IMR-90 (cell line): ENCODE data around the gene MATK. TPM values are rescaled to one million over a fixed set of nuclear protein-coding genes. Genes with fewer than 3 reads are reported as not detected.

Source experiments
- ATAC-seq: fragments of 200-7000 bp; cut with Tn5 transposase; 2 replicates; pipeline ENCODE4 v1.9.1; 2020; ENCODE audit warnings: low read depth, mild to moderate bottlenecking, moderate library complexity
- BruUV-seq: library from RNA; stranded (reverse); fragments of 400-500 nt; replicated peaks from 2 replicates; lab custom pipeline; 2021; lab: Mats Ljungman, UMichigan
- CTCF ChIA-PET: fragments of 300-600 bp; formaldehyde crosslinking; extraction: SDS; loops from one replicate; lab custom pipeline; 2021; ENCODE audit warnings: antibody characterized with exemption; lab: Yijun Ruan, JAX
- POLR2A ChIA-PET: fragments of 300-600 bp; sonication (Branson Sonifier 250); formaldehyde crosslinking; loops from one replicate; lab custom pipeline; 2022; ENCODE audit warnings: antibody characterized with exemption; ENCODE audit not compliant: unreplicated experiment; lab: Charles Lee
- DNase-seq: peaks from one replicate; pipeline ENCODE4 v3.0.0; 2013
- H2AFZ ChIP-seq: replicated peaks from 2 replicates; pipeline ENCODE3; 2013; ENCODE audit warnings: low read length, mild to moderate bottlenecking; ENCODE audit not compliant: poor library complexity
- H2AK5ac ChIP-seq: 2 replicates; pipeline ENCODE4 v1.6.1; 2013; ENCODE audit warnings: low read depth, low read length, inconsistent platforms
- H2AK9ac ChIP-seq: replicated peaks from 2 replicates; pipeline ENCODE3; 2013; ENCODE audit warnings: mild to moderate bottlenecking, low read depth, low read length, moderate library complexity; ENCODE audit not compliant: poor library complexity
- H2BK120ac ChIP-seq: 2 replicates; pipeline ENCODE4 v1.6.1; 2013; ENCODE audit warnings: low read depth, low read length, inconsistent platforms
- H2BK15ac ChIP-seq: 3 replicates; pipeline ENCODE4 v1.6.1; 2013; ENCODE audit warnings: low read depth, low read length, inconsistent platforms
- H2BK20ac ChIP-seq: 2 replicates; pipeline ENCODE4 v1.6.1; 2013; ENCODE audit warnings: low read depth, mild to moderate bottlenecking, inconsistent platforms, low read length, moderate library complexity
- H2BK5ac ChIP-seq: 2 replicates; pipeline ENCODE4 v1.6.1; 2013; ENCODE audit warnings: mild to moderate bottlenecking, low read depth, low read length, inconsistent platforms; ENCODE audit not compliant: poor library complexity, severe bottlenecking
- H3K14ac ChIP-seq: replicated peaks from 2 replicates; pipeline ENCODE4 v1.6.1; 2013; ENCODE audit warnings: low read depth, low read length, inconsistent platforms
- H3K18ac ChIP-seq: 2 replicates; pipeline ENCODE4 v1.6.1; 2013; ENCODE audit warnings: low read depth, low read length, control low read depth
- H3K23ac ChIP-seq: 2 replicates; pipeline ENCODE4 v1.6.1; 2013; ENCODE audit warnings: low read depth, low read length, inconsistent platforms
- H3K27ac ChIP-seq: 2 replicates; pipeline ENCODE4 v1.5.1; 2013; ENCODE audit warnings: mild to moderate bottlenecking, control low read depth, low read length; ENCODE audit not compliant: insufficient read depth
- H3K27me3 ChIP-seq: 2 replicates; pipeline ENCODE4 v1.6.1; 2013; ENCODE audit warnings: low read length; ENCODE audit not compliant: control insufficient read depth, insufficient read depth
- H3K36me3 ChIP-seq: 2 replicates; pipeline ENCODE4 v1.6.1; 2013; ENCODE audit warnings: low read length, mixed read lengths; ENCODE audit not compliant: control insufficient read depth, insufficient read depth
- H3K4ac ChIP-seq: 2 replicates; pipeline ENCODE4 v1.6.1; 2013; ENCODE audit warnings: low read depth, low read length, inconsistent platforms
- H3K4me1 ChIP-seq: 2 replicates; pipeline ENCODE4 v1.6.1; 2013; ENCODE audit warnings: low read length, mixed read lengths; ENCODE audit not compliant: control insufficient read depth, insufficient read depth
- H3K4me2 ChIP-seq: 2 replicates; pipeline ENCODE4 v1.6.1; 2013; ENCODE audit warnings: low read depth, mild to moderate bottlenecking, control low read depth, low read length, moderate library complexity
- H3K4me3 ChIP-seq: 2 replicates; pipeline ENCODE4 v1.5.1; 2013; ENCODE audit warnings: low read depth, mild to moderate bottlenecking, control low read depth, low read length, moderate library complexity; ENCODE audit not compliant: insufficient read depth
- H3K56ac ChIP-seq: 2 replicates; pipeline ENCODE4 v1.6.1; 2013; ENCODE audit warnings: low read length, inconsistent platforms; ENCODE audit not compliant: insufficient read depth; ENCODE audit errors: extremely low read depth
- H3K79me1 ChIP-seq, 2 experiments: 2 replicates each; pipeline ENCODE4 v1.6.1; 2013; ENCODE audit warnings: low read length in 2 of 2, inconsistent platforms in 1 of 2, low read depth in 1 of 2
- H3K9ac ChIP-seq: 2 replicates; pipeline ENCODE4 v1.6.1; 2013; ENCODE audit warnings: low read depth, low read length, control low read depth
- H3K9me1 ChIP-seq: 2 replicates; pipeline ENCODE4 v1.6.1; 2013; ENCODE audit warnings: low read length, inconsistent platforms; ENCODE audit not compliant: insufficient read depth
- H3K9me3 ChIP-seq: 2 replicates; pipeline ENCODE4 v1.6.1; 2013; ENCODE audit warnings: low read length; ENCODE audit not compliant: control insufficient read depth, insufficient read depth
- H4K20me1 ChIP-seq: 2 replicates; pipeline ENCODE4 v1.6.1; 2013; ENCODE audit warnings: low read length, inconsistent platforms; ENCODE audit not compliant: insufficient read depth
- H4K5ac ChIP-seq: 2 replicates; pipeline ENCODE4 v1.6.1; 2013; ENCODE audit warnings: mild to moderate bottlenecking, low read depth, low read length, control low read depth
- H4K8ac ChIP-seq, 2 experiments: 2 replicates each; pipeline ENCODE4 v1.6.1; 2013; ENCODE audit warnings: low read depth in 2 of 2, low read length in 2 of 2, control low read depth in 1 of 2, inconsistent platforms in 1 of 2
- H4K91ac ChIP-seq: 2 replicates; pipeline ENCODE4 v1.6.1; 2013; ENCODE audit warnings: low read depth, low read length, inconsistent platforms; ENCODE audit not compliant: insufficient read depth
- FOS ChIP-seq: fragments of 150-350 bp; IDR thresholded peaks from 2 replicates; pipeline ENCODE4 v1.6.1; 2016; ENCODE audit warnings: low read depth, low read length
- MAFK ChIP-seq: IDR thresholded peaks from 2 replicates; pipeline ENCODE4 v1.6.1; 2012; ENCODE audit warnings: low read depth, low read length, improper control_type of control experiment
- MAZ ChIP-seq: IDR thresholded peaks from 2 replicates; pipeline ENCODE4 v1.6.1; 2012; ENCODE audit warnings: low read depth, mild to moderate bottlenecking, low read length, improper control_type of control experiment, moderate library complexity, borderline replicate concordance
- WGBS, 2 experiments: methylation state at CpG; one replicate each; pipeline versions ENCODE4 v1.1.5 to v1.1.7; 2013; ENCODE audit warnings: missing lambda C conversion rate in 2 of 2; ENCODE audit not compliant: insufficient read length in 1 of 2; ENCODE audit errors: extremely low coverage in 2 of 2; 5-methylcytosine and 5-hydroxymethylcytosine counted together
- dilution Hi-C: fragments of 300-500 bp; cut with HindIII; formaldehyde crosslinking; loops from one replicate; pipeline ENCODE4 v1.14.3; 2018; ENCODE audit warnings: low sequenced_read_pairs; ENCODE audit not compliant: unreplicated experiment
- in situ Hi-C: fragments of 300-500 bp; cut with MboI; formaldehyde crosslinking; loops from 3 replicates; pipeline ENCODE4 v1.14.3; 2019; ENCODE audit warnings: low sequenced_read_pairs, inconsistent platforms, mixed read lengths
- intact Hi-C: fragments of 100-400 bp; cut with micrococcal nuclease; formaldehyde crosslinking; loops from 2 replicates; pipeline ENCODE4 v1.10.0; 2022
- polyA plus RNA-seq, 3 experiments: library from polyadenylated mRNA; depleted of rRNA; stranded (reverse); fragments of >200 nt; gene quantifications; 2 replicates each; pipeline ENCODE4 v1.2.3, GENCODE V29; 2012; ENCODE audit warnings: low replicate concordance in 1 of 3
- total RNA-seq: library from RNA; depleted of rRNA; stranded (reverse); fragments of >200 nt; gene quantifications from 2 replicates; pipeline ENCODE4 v1.2.3, GENCODE V29; 2012

Gene MATK
- total and polyA plus RNA-seq, 2 of the 4 experiments (the other 2 are of a cell fraction), result not detected

- Histone ChIP-seq H3K9ac (no peak overlapping the region), H3K23ac (no peak overlapping the region), H3K14ac (no peak overlapping the region), H3K4me3 (no peak overlapping the region), H2AK5ac (no peak overlapping the region), H2BK20ac (no peak overlapping the region), H4K5ac (no peak overlapping the region), H3K4me2 (no peak overlapping the region), H3K9me3 (no peaks in the 10 kb centered on the region), H2BK120ac (no peak overlapping the region), H2AK9ac (no peak overlapping the region), H3K79me1 (no peaks in the 10 kb centered on the region), H4K20me1 (no peaks in the 10 kb centered on the region), H3K4ac (no peak overlapping the region), H3K56ac (no peak overlapping the region), H2AFZ (no peak overlapping the region), H3K27ac (no peak overlapping the region), H2BK5ac (no peak overlapping the region), H3K9me1 (no peaks in the 10 kb centered on the region), H4K8ac (no peak overlapping the region), H4K91ac (no peak overlapping the region), H3K36me3 (no peaks in the 10 kb centered on the region), H3K4me1 (no peaks in the 10 kb centered on the region), H3K27me3 (peaks cover 5% of the 10 kb centered on the region; the same call in 1 of the 2 replicates), H2BK15ac (no peak overlapping the region), H3K18ac (no peak overlapping the region)
- no CpG with 5 or more reads among the region's 2 CpGs for WGBS, 2 experiments
- POLR2A ChIA-PET, result interaction anchor here (0.6 kb wide), 1 partner anchor 210 kb away, joined by 4 read pairs; the partner anchor contains the start of gene EEF2
- DNase-seq (no peak), ATAC-seq (no peak)
- intact Hi-C loops (no loop called here), dilution Hi-C loops (no loop called here), in situ Hi-C loops (no loop called here)
- CTCF ChIA-PET, result interaction anchor here (0.5 kb wide), 1 partner anchor 90 kb away, joined by 3 read pairs; no protein-coding TSS in a partner anchor
- BruUV-seq, result no TSS peak
- TF ChIP-seq MAZ, result no peak
- TF ChIP-seq MAFK, result no peak
- no peak for TF ChIP-seq FOS
These were observed 10.8 kb downstream of the MATK start for GRCh38 chr19:3775374-3775711.
